GM21390 (cell line): ENCODE results near the gene USP51.
"Not testable (repeated sequence)": the region's sequence is repeated elsewhere in the genome, so short reads cannot be mapped to it uniquely, and the experiment has no call there.

ENCODE experiments used
- ATAC-seq: cut with Tn5 transposase; IDR thresholded peaks from one replicate; pipeline ENCODE4 v1.9.1; 2021; ENCODE audit not compliant: unreplicated experiment

USP51 gene

GRCh38 chrX:55465791-55466190, 23.9 kb downstream of the USP51 start:
- ATAC-seq: not testable (repeated sequence)

- not testable (repeated sequence) for ATAC-seq
Measured at GRCh38 chrX:55465108-55465507, 24.5 kb downstream of the USP51 start.

GRCh38 chrX:55464050-55464449, 25.6 kb downstream of the USP51 start:
- ATAC-seq: not testable (repeated sequence)

GRCh38 chrX:55459926-55460325, 29.7 kb downstream of the USP51 start:
- not testable (repeated sequence) for ATAC-seq

GRCh38 chrX:55459426-55459825, 30.2 kb downstream of the USP51 start:
- not testable (repeated sequence) for ATAC-seq

GRCh38 chrX:55455708-55456107, 33.9 kb downstream of the USP51 start:
- not testable (repeated sequence) for ATAC-seq

GRCh38 chrX:55452833-55453124, 36.9 kb downstream of the USP51 start:
- no peak for ATAC-seq

GRCh38 chrX:55451990-55452832, 37.4 kb downstream of the USP51 start, which contains the start of gene MAGEH1:
Gene MAGEH1 (plus strand): TSS chrX:55452127. CDS start chrX:55452375, 248 bp downstream.
- ATAC-seq: peak; percentile 97

GRCh38 chrX:55451626-55451989, 38.0 kb downstream of the USP51 start:
- ATAC-seq: peak; percentile 30

GRCh38 chrX:55451141-55451540, 38.5 kb downstream of the USP51 start:
- ATAC-seq: no peak

- no peak for ATAC-seq
Measured at GRCh38 chrX:55450259-55450658, 39.4 kb downstream of the USP51 start.

GRCh38 chrX:55443468-55443867, 46.2 kb downstream of the USP51 start:
- not testable (repeated sequence) for ATAC-seq
